ENCODE results near the gene PDCD11. TPM values are rescaled to one million over a fixed set of nuclear protein-coding genes. Genes with fewer than 3 reads are reported as not detected.
"Not testable (repeated sequence)": the region's sequence is repeated elsewhere in the genome, so short reads cannot be mapped to it uniquely, and the experiment has no call there.

The PDCD11 gene
- total RNA-seq, 1 donor from 2014 or later: 42.1 TPM

DNA sequence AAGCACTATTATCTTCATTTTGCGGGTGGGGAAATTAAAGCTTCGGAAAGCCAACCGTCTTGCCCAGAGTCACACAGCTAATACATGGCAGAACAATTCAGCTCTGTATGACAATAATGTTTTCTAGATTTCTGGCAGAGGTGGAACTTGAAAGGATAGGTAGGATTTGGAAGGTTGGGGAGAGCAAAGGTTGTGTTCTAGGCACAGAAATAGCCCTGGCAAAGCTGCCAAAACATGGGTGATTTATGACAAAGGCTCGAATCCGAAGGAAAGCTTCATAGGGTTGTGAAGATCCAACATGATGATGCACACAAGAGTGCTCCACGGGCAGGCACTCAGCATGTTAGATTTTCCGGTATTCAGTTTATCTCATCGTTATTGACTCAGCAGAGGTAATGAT lies 19.2 kb downstream of the PDCD11 start:
- no peak for DNase-seq (ENCODE audit: extremely low read depth, low read depth, low spot score)

DNA sequence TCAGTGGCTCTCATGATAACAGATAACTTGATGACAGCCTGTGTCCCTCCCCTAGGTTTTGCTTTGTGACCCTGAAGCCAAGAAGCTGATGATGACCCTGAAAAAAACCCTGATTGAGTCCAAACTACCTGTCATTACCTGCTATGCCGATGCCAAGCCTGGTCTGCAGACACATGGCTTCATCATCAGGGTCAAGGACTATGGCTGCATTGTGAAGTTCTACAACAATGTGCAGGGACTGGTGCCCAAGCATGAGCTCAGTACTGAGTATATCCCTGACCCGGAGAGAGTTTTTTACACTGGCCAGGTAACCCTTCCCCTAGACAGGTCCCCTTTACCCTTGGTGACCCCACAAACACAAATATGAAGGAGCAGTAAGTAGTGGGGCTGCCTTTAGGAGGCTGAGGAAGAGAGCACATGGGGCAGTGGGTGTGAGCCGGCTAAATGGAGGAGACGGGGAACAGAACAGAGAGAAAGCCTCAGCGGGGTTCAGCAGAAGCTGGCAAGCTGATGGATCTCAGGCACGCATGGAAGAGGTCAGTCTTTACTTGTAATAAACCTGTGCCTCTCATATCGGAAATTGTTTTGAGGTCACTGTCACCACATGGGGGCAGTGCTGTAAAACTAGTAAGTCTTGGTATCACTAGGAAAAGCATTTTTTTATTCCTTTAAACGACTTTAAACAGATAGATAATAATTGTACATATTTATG lies 20.2 kb downstream of the PDCD11 start:
- peak; percentile 27 for DNase-seq (ENCODE audit: extremely low read depth, low read depth, low spot score)

DNA sequence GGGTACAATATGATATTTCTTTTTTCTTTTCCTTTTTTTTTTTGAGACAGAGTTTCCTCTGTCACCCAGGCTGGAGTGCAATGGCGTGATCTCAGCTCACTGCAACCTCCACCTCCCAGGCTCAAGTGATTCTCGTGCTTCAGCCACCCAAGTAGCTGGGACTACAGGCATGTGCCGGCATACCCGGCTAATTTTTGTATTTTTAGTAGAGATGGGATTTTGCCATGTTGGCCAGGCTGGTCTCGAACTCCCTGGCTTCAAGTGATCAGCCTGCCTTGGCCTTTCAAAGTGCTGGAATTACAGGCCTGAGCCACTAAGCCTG lies 20.7 kb downstream of the PDCD11 start:
- DNase-seq (ENCODE audit: extremely low read depth, low read depth, low spot score): not testable (repeated sequence)

DNA sequence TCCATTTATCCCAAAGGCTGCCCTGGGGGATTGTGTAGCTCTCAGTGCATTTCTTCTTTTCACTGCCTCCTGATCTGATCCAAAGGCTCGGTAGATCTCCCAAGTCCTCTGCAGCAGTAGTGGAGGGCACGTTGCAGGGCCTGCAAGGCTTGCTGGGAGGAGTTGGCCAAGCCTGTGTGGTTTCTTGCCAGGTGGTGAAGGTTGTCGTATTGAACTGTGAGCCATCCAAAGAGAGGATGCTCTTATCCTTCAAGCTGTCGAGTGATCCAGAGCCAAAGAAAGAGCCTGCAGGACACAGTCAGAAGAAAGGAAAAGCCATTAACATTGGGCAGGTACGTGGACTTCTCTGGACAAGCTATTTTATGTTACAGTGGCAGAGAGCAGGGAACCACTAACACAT lies 21.2 kb downstream of the PDCD11 start:
- DNase-seq (ENCODE audit: extremely low read depth, low read depth, low spot score): no peak

DNA sequence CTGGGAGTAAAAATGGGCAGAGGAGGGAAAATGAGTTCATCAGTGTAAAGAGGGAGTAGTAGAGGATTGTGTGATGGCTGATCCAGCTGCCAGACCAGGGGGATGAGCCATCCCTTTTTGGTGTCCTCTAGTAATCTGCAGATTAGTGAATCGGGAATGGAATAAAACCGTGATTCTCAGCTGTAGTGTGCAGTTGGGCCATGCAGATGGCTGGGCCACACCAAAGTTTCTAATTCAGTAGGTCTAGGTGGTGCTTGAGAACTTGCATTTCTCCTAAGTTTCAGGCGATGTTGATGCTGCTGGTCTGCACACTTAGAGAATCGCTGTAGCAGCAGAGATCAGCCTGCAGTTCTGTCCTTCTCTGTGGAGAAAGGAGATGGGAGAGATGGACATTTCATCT lies 22.7 kb downstream of the PDCD11 start:
- no peak for DNase-seq (ENCODE audit: extremely low read depth, low read depth, low spot score)

DNA sequence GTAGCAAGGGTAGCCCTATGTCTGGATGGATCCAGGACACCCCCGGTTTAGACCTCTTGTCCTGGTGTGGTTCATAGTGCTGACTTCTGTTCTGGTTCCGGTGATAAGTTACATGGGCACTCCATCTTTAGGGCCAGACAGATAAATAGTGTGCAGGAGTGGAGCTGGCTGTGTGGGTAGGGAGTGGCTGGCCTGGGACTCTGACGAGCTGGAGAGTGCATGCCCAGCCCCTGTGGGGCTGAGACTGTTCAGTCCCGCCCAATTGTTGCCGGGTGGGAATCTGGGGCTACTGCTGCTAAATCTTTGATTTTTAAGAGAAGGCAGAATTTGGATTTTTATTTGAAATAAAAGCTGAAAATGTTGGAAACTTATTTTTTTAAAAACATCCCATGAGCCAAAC lies 27.3 kb downstream of the PDCD11 start:
- no peak for DNase-seq (ENCODE audit: extremely low read depth, low read depth, low spot score)

DNA sequence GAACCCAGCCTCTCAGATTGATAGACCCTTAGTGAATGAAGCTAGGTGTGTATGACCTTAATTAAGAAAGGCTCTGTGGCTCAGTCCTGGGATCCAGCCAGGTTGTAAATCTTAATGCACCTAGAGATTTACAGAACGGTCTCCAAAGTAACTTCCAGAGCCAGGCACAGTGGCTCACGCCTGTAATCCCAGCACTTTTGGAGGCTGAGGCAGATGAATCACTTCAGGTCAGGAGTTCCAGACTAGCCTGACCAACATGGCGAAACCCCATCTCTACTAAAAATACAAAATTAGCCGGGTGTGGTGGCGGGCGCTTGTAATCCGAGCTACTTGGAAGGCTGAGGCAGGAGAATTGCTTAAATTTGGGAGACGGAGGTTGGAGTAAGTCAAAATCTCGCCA lies 31.4 kb downstream of the PDCD11 start:
- no peak for DNase-seq (ENCODE audit: extremely low read depth, low read depth, low spot score)

DNA sequence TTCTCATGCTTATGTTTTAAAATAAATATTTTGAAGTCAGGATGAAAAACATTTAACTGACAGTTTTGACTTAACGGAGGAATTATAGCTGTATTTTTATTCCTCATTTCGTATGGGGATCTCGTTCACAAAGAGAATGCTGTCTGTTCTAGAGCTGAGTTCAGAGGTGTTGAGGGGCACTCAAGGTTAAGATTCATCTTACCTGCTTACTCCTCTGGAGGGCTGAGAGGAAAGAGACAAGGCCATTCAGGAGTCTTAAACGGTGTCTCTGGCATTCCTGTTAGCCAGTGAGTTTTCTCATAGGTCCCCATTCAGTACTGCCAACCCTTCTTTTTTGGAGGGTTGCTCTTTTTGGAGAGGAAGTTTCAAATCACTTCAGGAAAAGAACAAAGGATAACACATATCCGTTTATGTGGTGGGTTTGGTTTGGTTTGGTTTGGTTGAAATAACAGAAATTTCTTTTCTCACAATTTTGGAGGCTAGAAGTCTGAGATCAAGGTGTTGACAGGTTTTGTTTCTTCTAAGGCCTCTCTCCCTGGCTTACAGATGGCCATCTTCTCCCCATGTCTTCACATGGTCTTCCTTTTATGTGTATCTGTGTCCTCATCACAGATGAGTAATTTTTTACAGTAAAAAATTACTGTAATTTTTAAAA lies 32.7 kb downstream of the PDCD11 start:
- no peak for DNase-seq (ENCODE audit: extremely low read depth, low read depth, low spot score)

DNA sequence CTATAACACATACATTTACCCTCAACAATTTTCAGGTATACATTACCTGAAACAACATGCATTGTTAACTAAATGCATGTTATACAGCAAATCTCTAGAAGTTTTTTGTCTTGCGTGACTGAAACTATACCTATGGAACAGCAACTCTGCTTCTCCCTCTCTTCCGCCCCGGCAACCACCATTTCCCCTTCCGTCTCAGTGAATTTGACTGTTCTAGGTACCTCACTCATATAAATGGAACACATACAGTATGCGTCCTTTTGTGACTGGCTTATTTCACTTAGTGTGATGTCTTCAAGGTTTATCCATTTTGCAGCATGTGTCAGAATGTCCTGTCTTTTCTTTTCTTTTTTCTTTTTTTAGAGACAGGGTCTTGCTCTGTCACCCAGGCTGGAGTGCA lies 33.2 kb downstream of the PDCD11 start:
- no peak for DNase-seq (ENCODE audit: extremely low read depth, low read depth, low spot score)

DNA sequence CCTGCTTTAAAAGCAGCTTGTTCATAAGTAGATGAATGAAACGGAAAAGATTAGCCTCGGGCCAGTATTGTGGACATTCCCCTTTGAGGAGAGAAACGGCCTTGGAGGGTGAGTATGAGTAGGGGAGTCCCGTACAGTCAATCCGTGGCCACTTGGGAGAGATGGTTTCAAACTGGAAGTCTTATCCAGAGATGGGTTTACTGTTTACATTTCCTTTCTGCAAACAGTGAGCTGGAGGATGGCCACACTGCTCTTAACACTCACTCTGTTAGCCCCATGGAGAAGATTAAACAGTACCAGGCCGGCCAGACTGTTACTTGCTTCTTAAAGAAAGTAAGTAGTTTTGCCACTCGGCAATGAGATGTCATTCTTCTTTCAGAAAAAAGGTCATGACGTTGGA lies 35.5 kb downstream of the PDCD11 start:
- no peak for DNase-seq (ENCODE audit: extremely low read depth, low read depth, low spot score)

DNA sequence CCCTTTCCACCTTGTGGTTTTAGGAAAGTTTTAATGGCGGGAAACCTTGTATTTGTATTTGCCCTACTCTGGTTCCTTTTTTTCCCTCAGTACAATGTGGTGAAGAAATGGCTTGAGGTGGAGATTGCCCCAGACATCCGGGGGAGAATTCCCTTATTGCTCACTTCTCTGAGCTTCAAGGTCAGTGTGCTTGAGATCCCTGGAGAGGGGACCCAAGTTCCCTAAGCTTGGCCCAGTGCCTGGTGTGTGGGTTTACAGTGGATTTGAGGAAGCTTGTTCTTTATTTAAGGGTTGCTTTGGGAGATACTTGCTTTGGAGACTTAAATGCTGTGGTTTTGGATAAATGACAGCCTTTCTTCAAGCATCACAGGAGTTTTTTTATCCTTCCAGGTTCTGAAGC lies 37.4 kb downstream of the PDCD11 start:
- DNase-seq (ENCODE audit: extremely low read depth, low read depth, low spot score): no peak

DNA sequence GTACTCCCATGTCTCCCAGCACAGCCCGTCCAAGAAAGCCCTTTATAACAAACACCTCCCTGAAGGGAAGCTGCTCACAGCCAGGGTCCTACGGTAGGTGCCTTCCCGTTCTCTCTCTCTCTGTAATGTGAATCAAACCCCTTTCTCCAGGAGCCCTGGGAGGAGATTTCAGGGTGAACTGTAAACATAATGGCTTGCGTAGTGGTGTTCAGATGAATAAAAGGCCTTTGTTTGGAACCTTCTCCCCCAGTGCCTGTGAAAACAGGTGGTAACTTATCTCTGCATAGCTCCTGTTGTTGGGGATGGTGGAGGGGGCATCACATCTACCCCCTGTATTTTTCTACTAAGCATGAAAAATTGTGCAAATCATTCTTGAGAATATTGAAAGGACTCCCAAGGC lies 43.4 kb downstream of the PDCD11 start:
- no peak for DNase-seq (ENCODE audit: extremely low read depth, low read depth, low spot score)

DNA sequence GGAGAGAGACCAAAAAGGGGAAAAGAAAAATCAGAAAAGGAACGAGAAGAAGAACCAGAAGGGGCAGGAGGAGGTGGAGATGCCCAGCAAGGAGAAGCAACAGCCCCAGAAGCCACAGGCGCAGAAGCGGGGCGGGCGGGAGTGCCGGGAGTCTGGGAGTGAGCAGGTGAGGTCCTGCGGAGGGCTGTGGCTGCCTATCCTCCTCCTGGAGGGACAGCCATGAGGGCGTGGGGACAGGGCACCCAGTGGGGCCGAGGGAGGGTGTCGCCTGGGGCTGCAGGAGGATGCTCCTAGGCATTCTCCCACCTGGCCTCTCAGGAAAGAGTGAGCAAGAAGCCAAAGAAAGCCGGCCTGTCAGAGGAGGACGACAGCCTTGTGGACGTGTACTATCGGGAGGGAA lies 44.0 kb downstream of the PDCD11 start:
- DNase-seq (ENCODE audit: extremely low read depth, low read depth, low spot score): no peak

DNA sequence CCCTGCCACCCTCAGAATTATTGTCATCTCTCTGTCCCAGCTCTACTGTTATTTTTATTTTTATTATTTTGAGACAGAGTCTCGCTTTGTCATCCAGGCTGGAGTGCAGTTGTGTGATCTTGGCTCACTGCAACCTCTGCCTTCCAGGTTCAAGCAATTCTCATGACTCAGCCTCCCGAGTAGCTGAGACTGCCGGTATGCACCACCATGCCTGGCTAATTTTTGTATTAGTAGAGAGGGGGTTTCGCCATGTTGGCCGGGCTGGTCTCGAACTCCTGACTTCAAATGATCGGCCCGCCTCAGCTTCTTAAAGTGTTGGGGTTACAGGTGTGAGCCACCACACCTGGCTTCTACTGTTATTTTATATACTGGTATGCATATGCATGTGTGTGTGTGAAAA lies 44.8 kb downstream of the PDCD11 start:
- no peak for DNase-seq (ENCODE audit: extremely low read depth, low read depth, low spot score)

DNA sequence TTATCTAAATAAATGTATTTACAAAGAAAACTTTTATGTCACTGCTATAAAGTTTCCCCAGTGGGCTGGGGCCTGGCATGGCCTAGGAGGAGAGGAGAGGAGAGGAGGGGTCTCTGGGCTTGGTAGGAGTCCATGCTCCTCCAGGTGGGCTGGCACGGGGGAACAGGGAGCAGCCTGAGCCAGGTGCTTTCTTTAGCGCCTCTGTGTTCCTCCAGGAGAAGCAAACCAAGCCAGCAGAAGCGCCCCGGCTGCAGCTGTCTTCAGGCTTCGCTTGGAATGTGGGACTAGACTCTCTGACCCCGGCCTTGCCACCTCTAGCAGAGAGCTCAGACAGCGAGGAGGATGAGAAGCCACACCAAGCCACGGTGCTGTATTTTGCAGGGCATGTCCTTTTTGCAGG lies 45.2 kb downstream of the PDCD11 start:
- no peak for DNase-seq (ENCODE audit: extremely low read depth, low read depth, low spot score)

DNA sequence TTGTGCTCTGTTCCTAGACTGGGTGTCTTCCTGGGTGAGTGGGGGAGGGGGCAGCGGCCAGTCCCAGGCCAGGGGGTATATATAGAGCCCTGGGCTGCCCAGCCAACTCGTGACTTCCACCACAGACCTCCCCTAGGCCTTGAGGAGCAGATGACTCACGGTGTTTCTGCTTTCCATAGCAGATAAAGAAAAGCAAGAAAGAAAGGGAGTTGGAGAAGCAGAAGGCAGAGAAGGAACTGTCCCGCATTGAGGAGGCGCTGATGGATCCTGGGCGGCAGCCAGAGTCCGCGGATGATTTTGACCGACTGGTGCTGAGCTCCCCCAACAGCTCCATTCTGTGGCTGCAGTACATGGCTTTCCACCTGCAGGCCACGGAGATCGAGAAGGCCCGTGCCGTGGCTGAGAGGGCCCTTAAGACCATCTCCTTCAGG lies 45.6 kb downstream of the PDCD11 start:
- no peak for DNase-seq (ENCODE audit: extremely low read depth, low read depth, low spot score)

DNA sequence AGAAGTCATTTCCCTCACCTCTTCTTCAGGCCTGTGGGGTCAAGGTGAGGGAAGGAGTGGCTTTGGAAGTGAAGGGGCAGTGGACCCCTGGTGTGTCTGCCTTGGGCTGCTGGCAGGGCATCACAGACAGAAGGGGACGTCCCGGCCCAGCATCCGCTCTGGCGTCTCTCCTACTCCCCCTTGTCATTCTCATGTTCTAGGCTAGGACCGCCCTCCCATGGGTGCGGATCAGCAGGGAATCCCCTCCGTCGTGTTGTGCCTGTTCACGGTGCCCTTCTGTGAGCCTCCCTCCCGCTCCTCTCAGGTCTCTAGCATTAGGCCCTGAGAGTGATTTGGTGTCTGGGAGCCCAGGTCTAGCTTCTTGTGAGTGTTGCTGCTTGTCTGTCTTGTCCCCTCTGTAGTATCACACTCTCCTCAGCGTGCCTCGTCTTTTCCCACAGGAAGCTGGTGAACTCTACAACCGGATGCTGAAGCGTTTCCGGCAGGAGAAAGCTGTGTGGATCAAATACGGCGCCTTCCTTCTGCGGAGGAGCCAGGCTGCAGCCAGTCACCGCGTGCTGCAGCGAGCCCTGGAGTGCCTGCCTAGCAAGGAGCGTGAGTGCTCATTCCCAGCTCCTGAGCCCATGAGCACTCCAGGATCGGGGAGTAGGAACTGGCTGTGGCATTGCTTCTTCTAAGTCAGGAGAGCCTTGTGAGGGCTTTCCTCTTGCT lies 47.2 kb downstream of the PDCD11 start:
- DNase-seq (ENCODE audit: extremely low read depth, low read depth, low spot score): no peak

DNA sequence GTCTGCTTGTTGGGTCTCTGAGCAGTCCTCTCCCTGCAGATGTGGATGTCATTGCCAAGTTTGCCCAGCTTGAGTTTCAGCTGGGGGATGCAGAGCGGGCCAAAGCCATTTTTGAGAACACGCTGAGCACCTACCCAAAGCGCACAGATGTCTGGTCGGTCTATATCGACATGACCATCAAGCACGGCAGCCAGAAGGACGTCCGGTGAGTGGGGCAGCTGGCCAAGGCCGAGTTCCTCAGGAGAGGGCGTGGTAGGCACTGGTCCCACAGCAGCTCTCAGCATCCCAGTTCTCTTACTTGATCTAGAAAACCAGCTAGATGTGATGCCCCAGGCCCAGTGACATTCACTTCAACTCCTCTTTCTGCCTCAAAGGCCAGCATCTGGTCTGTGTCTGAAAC lies 48.1 kb downstream of the PDCD11 start:
- no peak for DNase-seq (ENCODE audit: extremely low read depth, low read depth, low spot score)

DNA sequence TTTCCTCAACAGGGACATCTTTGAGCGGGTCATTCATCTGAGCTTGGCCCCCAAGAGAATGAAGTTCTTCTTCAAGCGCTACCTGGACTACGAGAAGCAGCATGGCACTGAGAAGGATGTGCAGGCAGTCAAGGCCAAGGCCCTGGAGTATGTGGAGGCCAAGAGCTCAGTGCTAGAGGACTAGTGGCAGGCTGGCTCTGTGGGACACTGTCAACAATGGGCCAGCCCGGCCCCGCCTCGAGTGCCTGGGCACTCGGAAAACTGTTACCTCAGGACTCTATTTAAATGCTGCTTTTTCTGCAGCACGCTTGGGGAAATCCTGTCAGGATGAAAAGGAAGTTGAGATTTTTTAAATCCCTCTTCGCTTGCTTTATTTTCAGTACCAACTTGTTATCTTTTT lies 48.9 kb downstream of the PDCD11 start:
- DNase-seq (ENCODE audit: extremely low read depth, low read depth, low spot score): no peak

DNA sequence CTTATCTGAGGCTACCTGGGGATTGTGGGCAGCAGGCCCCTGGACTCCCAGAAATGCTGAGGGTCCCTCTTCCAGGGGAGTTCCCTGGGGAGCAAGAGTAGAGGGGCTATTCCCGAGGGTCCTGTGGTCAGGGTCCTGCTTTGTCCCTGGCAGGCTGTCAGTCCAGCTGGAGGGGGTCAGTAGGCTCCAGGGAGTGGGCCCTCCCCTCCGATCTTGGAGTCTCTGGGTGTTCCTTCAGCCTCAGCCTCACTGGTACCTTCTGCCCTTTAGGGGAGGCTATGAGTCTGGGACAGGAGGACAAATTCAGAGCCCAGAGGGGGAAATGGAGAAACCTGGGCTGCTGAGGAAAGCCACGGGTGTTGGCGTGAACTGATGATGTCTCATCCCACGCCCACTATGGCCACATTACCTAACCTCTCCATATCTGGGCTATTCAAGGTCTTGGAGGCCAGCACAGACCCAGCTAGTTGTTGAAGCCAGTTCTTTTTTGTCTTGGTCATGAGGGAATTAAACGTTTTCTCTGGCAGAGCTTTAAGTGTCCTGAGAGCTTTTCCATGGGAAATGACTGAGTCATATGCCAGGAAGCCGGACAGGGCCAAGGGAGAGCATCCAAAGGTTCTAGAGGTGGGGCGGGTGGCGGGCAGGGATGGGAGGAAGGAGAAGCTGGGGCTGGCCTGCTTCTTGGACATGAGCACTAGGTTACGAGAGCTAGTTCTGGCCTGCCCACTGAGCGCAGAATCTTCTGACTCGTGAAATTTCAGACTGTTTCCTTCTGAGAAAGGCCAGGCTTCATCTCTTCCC lies 49.5 kb downstream of the PDCD11 start:
- peak; percentile 39 for DNase-seq (ENCODE audit: extremely low read depth, low read depth, low spot score)

DNA sequence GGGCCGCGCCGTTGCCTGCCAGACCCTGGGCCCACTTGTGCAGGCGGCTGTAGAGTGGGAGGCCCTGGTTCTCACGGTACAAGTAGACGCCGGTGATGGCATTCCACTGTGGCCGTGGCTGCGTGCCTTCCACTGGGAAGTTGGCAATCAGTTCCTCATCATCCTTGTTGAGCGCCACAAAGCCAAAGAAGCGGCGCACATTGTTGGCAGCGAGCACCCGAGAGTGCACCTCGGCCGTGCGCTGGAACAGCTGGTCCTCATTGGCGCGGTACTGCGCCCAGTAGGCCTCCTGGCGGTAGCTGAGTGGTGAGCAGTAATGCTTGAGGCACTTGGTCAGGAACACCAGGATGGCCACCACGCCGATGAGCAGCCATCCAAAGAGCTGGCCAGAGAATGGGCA lies 50.8 kb downstream of the PDCD11 start:
- DNase-seq (ENCODE audit: extremely low read depth, low read depth, low spot score): no peak
